Daoy (cell line): Measurements from ENCODE around the gene MEIS1. TPM values are rescaled to one million over a fixed set of nuclear protein-coding genes. Genes with fewer than 3 reads are reported as not detected.

Experiments
- DNase-seq: peaks from one replicate; pipeline ENCODE4 v3.0.0-alpha.2; 2015; ENCODE audit warnings: low read depth
- total RNA-seq: library from RNA; depleted of rRNA; stranded (reverse); fragments of >200 nt; shearing (Covaris generic); gene quantifications from 2 replicates; pipeline ENCODE4 v1.2.3, GENCODE V29; 2014

MEIS1 gene
- total RNA-seq, 1 experiment from 2014 or later, result 4.5 TPM

- DNase-seq, result no peak
Measured at GRCh38 chr2:66443979-66444861, 9.3 kb downstream of the MEIS1 start.

- DNase-seq, result no peak
Measured at GRCh38 chr2:66445076-66445924, 10.4 kb downstream of the MEIS1 start.

GRCh38 chr2:66445925-66446871, 11.3 kb downstream of the MEIS1 start:
- DNase-seq, result no peak

GRCh38 chr2:66446941-66447340, 12.0 kb downstream of the MEIS1 start:
- no peak for DNase-seq

- DNase-seq, result no peak
Measured at GRCh38 chr2:66447677-66448076, 12.8 kb downstream of the MEIS1 start.

- DNase-seq, result no peak
Measured at GRCh38 chr2:66448136-66448991, 13.4 kb downstream of the MEIS1 start.

GRCh38 chr2:66452214-66452613, 17.3 kb downstream of the MEIS1 start:
- DNase-seq, result no peak

- no peak for DNase-seq
Measured at GRCh38 chr2:66452917-66453316, 18.0 kb downstream of the MEIS1 start.

- no peak for DNase-seq
Measured at GRCh38 chr2:66455490-66455889, 20.6 kb downstream of the MEIS1 start.

GRCh38 chr2:66456183-66457041, 21.5 kb downstream of the MEIS1 start:
- DNase-seq, result no peak

- no peak for DNase-seq
Measured at GRCh38 chr2:66457545-66457944, 22.6 kb downstream of the MEIS1 start.

- DNase-seq, result no peak
Measured at GRCh38 chr2:66460031-66460430, 25.1 kb downstream of the MEIS1 start.

- no peak for DNase-seq
Measured at GRCh38 chr2:66461001-66461663, 26.2 kb downstream of the MEIS1 start.

GRCh38 chr2:66461664-66462500, 27.0 kb downstream of the MEIS1 start:
- DNase-seq, result no peak

- no peak for DNase-seq
Measured at GRCh38 chr2:66462501-66462825, 27.5 kb downstream of the MEIS1 start.

GRCh38 chr2:66463206-66463755, 28.4 kb downstream of the MEIS1 start:
- DNase-seq, result no peak

- no peak for DNase-seq
Measured at GRCh38 chr2:66464930-66465637, 30.2 kb downstream of the MEIS1 start.
